ENCODE data around the gene DLG2.

DNA sequence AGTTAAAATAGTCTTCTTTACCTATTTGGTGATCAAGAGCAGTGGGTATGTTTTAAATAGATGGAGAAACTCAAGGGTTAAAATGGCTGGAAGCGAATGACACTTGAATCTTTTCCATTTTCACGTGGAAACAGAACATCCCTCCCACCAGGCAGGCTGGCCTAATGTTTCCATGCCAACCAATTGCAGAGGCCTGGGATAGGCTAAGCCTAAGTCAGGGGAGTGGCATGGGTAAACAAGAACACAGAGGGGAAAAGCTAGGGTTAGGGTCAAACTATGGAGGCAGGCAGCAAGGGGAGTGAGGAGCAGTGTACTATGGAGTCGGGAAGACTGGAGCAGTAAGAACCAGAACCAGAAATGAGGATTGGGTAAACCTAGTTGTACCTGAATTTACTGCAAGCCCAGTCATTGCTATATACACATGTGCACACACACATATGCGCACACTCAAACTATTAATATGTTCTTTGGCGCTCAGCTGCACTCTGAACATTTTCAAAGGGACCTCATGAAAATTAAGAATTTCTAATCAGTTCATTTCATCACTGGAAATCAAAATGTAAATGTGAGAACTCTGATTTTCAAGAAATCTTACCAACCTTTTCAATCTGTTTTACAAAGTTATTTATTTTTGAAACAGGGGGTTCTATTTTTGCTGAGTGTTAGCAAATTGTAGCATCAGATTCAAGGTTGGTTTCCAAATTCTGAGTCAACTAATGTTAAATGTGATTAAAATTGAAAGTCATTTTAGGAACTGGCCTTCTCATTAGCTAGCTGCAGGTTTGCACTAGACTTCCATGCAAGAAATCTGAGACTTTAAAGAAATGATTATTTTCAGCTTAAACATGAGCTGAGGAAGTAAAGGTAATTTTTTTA is 2014.0 kb downstream of the DLG2 start:
- TF ChIP-seq CTCF (IDR thresholded peaks at IDR 0.05), result no peak
- TF ChIP-seq POLR2A (IDR thresholded peaks at IDR 0.05), result no peak
- no peak for TF ChIP-seq POLR2AphosphoS5 (IDR thresholded peaks at IDR 0.05)
- no peak for TF ChIP-seq EP300 (IDR thresholded peaks at IDR 0.05)

All from sigmoid colon (tissue), 4 donors.